GM12892 (cell line): ENCODE measurements around the gene C11orf21.

Source experiments
- DNase-seq: peaks from one replicate; pipeline ENCODE4 v3.0.0; 2011; ENCODE audit not compliant: insufficient read length
- FAIRE-seq: peaks from 2 replicates; lab custom pipeline; 2011; peaks lifted over from hg19 to GRCh38; lab: Jason Lieb, UNC
- POLR2A ChIP-seq: IDR thresholded peaks from 2 replicates; pipeline ENCODE4 v1.6.1; 2011; ENCODE audit warnings: low read depth, low read length, control low read depth
- POLR2AphosphoS5 ChIP-seq: IDR thresholded peaks from 2 replicates; pipeline ENCODE4 v1.6.1; 2011; ENCODE audit warnings: low read depth, low read length, control low read depth
- TAF1 ChIP-seq: IDR thresholded peaks from 2 replicates; pipeline ENCODE4 v1.6.1; 2011; ENCODE audit warnings: low read depth, mild to moderate bottlenecking, control low read depth, low read length, borderline replicate concordance

The C11orf21 gene

GRCh38 chr11:2317354-2318050, 15.8 kb upstream of the C11orf21 start:
- FAIRE-seq = no peak
- TF ChIP-seq POLR2A (no peak), POLR2AphosphoS5 (no peak), TAF1 (no peak)
- no peak for DNase-seq

- no peak for FAIRE-seq
- TF ChIP-seq POLR2A (no peak), POLR2AphosphoS5 (no peak), TAF1 (no peak)
- no peak for DNase-seq
These were observed 15.2 kb upstream of the C11orf21 start for GRCh38 chr11:2316963-2317244.

GRCh38 chr11:2316169-2316962, 14.6 kb upstream of the C11orf21 start:
- no peak for FAIRE-seq
- TF ChIP-seq POLR2AphosphoS5 = no peak
- TF ChIP-seq POLR2A = no peak
- no peak for TF ChIP-seq TAF1
- no peak for DNase-seq

GRCh38 chr11:2315395-2316168, 13.9 kb upstream of the C11orf21 start:
- FAIRE-seq (no peak), DNase-seq (no peak)
- TF ChIP-seq TAF1 = no peak
- TF ChIP-seq POLR2AphosphoS5 = no peak
- no peak for TF ChIP-seq POLR2A

- FAIRE-seq (no peak), DNase-seq (no peak)
- TF ChIP-seq POLR2A (no peak), POLR2AphosphoS5 (no peak), TAF1 (no peak)
These were observed 13.0 kb upstream of the C11orf21 start for GRCh38 chr11:2314525-2315394.

- FAIRE-seq = no peak
These were observed 12.4 kb upstream of the C11orf21 start for GRCh38 chr11:2314136-2314524.

GRCh38 chr11:2313051-2313951, 11.6 kb upstream of the C11orf21 start:
- FAIRE-seq = no peak
- TF ChIP-seq TAF1 = no peak
- DNase-seq = no peak

More at GRCh38 chr11:2314136-2314524, 12.4 kb upstream of the C11orf21 start:
- no peak for TF ChIP-seq POLR2A
- no peak for TF ChIP-seq TAF1
- TF ChIP-seq POLR2AphosphoS5 = no peak
- DNase-seq = no peak

GRCh38 chr11:2312232-2313042, 10.7 kb upstream of the C11orf21 start:
- FAIRE-seq (no peak), DNase-seq (no peak)
- no peak for TF ChIP-seq POLR2AphosphoS5

GRCh38 chr11:2311353-2312133, 9.8 kb upstream of the C11orf21 start:
- no peak for DNase-seq
- TF ChIP-seq TAF1 (no peak), POLR2AphosphoS5 (no peak), POLR2A (no peak)
- no peak for FAIRE-seq
